A549 treated with AZD9567 at 1 μM for 4 hours (cell line): ENCODE data around the gene NTN5. TPM values are rescaled to one million over a fixed set of nuclear protein-coding genes. Genes with fewer than 3 reads are reported as not detected.

Experiments used
- total RNA-seq: library from RNA; stranded (reverse); fragments of 200-300 nt; extraction: Qiagen RNA extraction; gene quantifications from 5 replicates; pipeline ENCODE4 v1.2.3, GENCODE V29; 2022; ENCODE audit not compliant: insufficient read depth

Gene NTN5, protein sequence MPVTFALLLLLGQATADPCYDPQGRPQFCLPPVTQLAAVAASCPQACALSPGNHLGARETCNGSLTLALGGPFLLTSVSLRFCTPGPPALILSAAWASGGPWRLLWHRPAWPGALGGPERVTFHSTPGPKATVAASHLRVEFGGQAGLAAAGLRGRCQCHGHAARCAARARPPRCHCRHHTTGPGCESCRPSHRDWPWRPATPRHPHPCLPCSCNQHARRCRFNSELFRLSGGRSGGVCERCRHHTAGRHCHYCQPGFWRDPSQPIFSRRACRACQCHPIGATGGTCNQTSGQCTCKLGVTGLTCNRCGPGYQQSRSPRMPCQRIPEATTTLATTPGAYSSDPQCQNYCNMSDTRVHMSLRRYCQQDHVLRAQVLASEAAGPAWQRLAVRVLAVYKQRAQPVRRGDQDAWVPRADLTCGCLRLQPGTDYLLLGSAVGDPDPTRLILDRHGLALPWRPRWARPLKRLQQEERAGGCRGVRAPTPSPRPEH
- total RNA-seq, result 0.26 to 0.48 TPM (median 0.29 TPM) in 4 of 5 replicates, not detected in the other

GRCh38 chr19:48672994-48673393 lies at the start of gene NTN5:
Gene NTN5 (minus strand): TSS chr19:48673017. CDS start chr19:48670986, 2,031 bp downstream.

GRCh38 chr19:48719263-48720171 lies 46.7 kb upstream of the NTN5 start, which contains the start of gene MAMSTR:
Gene MAMSTR (minus strand): TSS chr19:48719725. CDS start chr19:48719031, 694 bp downstream.

DNA sequence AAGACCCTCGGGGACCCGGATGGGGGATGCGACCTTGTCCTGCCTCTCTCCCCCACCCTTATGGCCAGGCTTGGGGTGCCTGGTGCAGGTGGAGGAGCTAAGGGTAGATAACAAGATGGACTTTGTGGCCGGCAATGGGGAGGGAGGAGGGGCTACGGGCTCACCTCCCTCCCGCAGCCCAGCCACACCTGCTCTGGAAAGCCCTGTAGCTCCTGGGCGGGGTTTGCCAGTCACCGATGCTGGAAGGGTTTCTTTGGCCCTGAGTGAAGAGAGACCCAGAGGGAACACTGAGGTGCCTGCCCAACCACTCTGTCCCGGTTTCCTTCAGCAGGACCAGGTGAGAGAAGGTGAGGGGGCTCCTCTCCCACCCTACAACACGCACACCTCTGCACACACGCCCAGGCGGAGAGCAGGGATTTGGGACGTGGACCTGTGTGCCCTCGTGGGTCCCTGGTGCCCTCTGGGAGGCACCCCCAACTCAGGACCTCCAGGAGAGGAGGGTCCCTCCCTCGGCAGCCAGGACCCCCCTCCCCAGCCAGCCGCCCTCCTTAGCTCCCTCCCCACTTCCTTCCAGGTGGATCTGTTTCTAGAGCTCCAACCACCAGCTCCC lies 23.0 kb upstream of the NTN5 start, which contains the start of gene FUT2:
FUT2 (plus strand) TSS at position 229 of the 610 bp plus-strand sequence. CDS start 6,986 bp downstream, outside the sequence.

GRCh38 chr19:48646001-48646721 lies 26.7 kb downstream of the NTN5 start, which contains the start of gene CA11:
Gene CA11 (minus strand): TSS chr19:48646187. CDS start chr19:48645632, 555 bp downstream.

GRCh38 chr19:48636859-48637448 lies 35.9 kb downstream of the NTN5 start, which contains the start of gene DBP:
Gene DBP (minus strand): TSS chr19:48637379. CDS start chr19:48636994, 385 bp downstream.

DNA sequence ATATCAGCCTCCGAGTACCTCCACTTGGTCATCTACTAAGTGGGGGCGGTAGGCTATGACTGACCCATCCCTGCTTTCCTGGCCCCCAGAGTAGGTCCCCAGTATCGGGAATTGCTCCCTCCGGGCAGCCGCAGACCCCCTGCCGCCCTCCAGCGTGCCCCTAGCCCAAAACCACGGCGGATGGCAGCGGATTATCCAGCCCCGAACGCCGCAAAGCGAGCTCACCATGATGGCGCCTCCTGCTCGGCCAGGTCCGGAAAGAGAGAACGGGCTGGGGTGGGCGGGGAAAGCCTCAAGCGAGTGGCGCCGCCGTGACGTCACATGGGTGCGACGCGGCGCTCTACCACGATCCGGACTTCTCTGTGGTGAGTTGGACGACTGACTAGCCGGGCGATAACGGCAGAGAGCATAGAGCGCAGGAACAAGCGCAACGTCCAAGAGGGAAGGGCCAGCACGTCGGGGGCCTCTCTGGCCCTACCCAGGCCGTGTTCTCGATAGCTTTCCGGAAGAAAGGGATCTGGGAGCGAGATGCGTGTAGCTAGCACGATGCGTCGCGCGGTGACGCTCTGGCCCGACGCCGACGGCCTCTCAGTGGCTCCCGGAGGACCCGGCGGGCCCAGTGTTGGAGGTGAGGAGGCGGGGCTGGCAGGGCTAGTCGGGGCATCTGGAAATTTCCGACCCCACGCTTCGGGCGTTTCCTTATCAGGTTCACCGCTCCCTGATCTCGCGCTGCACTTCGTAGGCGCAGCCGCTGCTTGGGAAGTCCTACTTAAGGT lies 53.7 kb downstream of the NTN5 start, which contains the start of the genes RPL18 and SPHK2:
RPL18 (minus strand) TSS at position 263 of the 776 bp plus-strand sequence; CDS start at position 228, 35 bp downstream.
SPHK2 (plus strand) TSS at position 591 of the 776 bp plus-strand sequence. CDS start 1,009 bp downstream, outside the sequence.

DNA sequence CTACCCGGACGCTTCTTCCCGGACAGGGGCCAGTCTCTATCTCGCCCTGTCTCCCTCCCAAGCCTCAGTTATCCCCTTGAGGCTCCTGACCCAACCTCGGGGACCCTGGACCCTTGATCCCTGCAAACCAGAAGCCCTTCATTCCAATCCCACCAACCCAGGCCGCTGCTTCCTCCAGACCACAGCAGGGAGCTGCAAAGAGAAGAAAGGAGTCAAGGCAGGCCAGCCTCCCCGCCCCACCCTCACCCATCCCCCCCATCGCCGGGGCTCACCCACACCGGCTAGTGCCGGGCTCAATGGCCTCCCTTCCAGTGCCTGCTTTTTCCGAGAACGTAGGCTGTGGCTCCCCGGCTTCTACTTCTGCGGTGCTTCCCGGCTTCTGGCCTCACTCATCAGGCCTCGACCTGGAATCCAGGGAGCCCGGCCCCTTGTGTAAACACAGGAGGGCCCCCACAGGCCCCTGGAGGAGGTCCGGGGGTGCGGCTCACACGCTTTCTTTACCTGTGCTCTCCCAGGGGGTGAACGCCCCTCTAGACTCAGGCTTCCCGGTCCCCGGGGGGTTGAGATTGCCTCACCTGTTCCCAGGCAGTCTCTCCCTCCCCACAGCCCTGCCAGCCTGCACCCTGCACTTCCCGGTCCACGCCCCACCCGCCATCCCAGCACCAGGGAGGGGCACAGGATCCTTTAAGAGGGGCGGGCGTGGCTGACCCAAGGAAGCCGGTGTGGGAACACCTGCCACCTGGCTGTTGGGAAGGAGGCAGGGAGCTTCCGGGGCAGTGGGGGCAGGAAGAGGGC lies 58.2 kb downstream of the NTN5 start, which contains the start of gene FAM83E:
FAM83E (minus strand) TSS at position 641 of the 795 bp plus-strand sequence. CDS start 1,704 bp downstream, outside the sequence.

Other genes starting within 250 kb of the NTN5 start
- gene GRWD1, start 227.0 kb downstream of the NTN5 start, total RNA-seq, result 97.8 to 124 TPM (median 112 TPM) in 5 replicates
- gene KCNJ14, start 217.4 kb downstream of the NTN5 start, total RNA-seq, result 1.1 to 2.5 TPM (median 1.3 TPM) in 4 of 5 replicates, not detected in the other
- 60.6 to 75.4 TPM (median 68.5 TPM) in 5 replicates for gene CYTH2, start 203.6 kb downstream of the NTN5 start, total RNA-seq
- gene LMTK3, start 161.2 kb downstream of the NTN5 start, total RNA-seq, result 3.6 to 4.3 TPM (median 4.0 TPM) in 5 replicates
- gene SULT2B1, start 120.8 kb downstream of the NTN5 start, total RNA-seq, result 14.1 to 16.2 TPM (median 14.9 TPM) in 5 replicates
- not detected in 5 replicates for gene SPACA4, start 66.3 kb downstream of the NTN5 start, total RNA-seq
- 0.21 to 0.33 TPM (median 0.31 TPM) in 4 of 5 replicates, not detected in the other for gene FAM83E, start 57.9 kb downstream of the NTN5 start, total RNA-seq
- gene RPL18, start 53.8 kb downstream of the NTN5 start, total RNA-seq, result 3,115 to 3,428 TPM (median 3,246 TPM) in 5 replicates
- 9.2 to 14.7 TPM (median 13.2 TPM) in 5 replicates for gene SPHK2, start 53.5 kb downstream of the NTN5 start, total RNA-seq
- gene DBP, start 35.6 kb downstream of the NTN5 start, total RNA-seq, result 1.7 to 2.8 TPM (median 2.3 TPM) in 5 replicates
- 4.4 to 12.3 TPM (median 9.8 TPM) in 5 replicates for gene CA11, start 26.8 kb downstream of the NTN5 start, total RNA-seq
- not detected in 5 replicates for gene FUT2, start 23.0 kb upstream of the NTN5 start, total RNA-seq
- 0.31 to 0.46 TPM (median 0.38 TPM) in 4 of 5 replicates, not detected in the other for gene MAMSTR, start 46.7 kb upstream of the NTN5 start, total RNA-seq
- gene RASIP1, start 67.6 kb upstream of the NTN5 start, total RNA-seq, result 0.52 to 3.2 TPM (median 0.64 TPM) in 5 replicates
- 0.03 TPM in 1 of 5 replicates, not detected in the others for gene IZUMO1, start 73.9 kb upstream of the NTN5 start, total RNA-seq
- gene FUT1, start 79.6 kb upstream of the NTN5 start, total RNA-seq, result 0.06 to 0.10 TPM (median 0.08 TPM) in 4 of 5 replicates, not detected in the other
- not detected in 5 replicates for gene FGF21, start 82.5 kb upstream of the NTN5 start, total RNA-seq
- 56.8 to 66.6 TPM (median 61.9 TPM) in 5 replicates for gene BCAT2, start 138.0 kb upstream of the NTN5 start, total RNA-seq
- gene HSD17B14, start 163.5 kb upstream of the NTN5 start, total RNA-seq, result 9.3 to 17.4 TPM (median 13.4 TPM) in 5 replicates
- 1.1 to 1.7 TPM (median 1.2 TPM) in 5 replicates for gene PLEKHA4, start 195.6 kb upstream of the NTN5 start, total RNA-seq
- gene PPP1R15A, start 199.4 kb upstream of the NTN5 start, total RNA-seq, result 77.7 to 128 TPM (median 99.5 TPM) in 5 replicates
- not detected in 5 replicates for gene TULP2, start 225.7 kb upstream of the NTN5 start, total RNA-seq
- gene NUCB1, start 227.3 kb upstream of the NTN5 start, total RNA-seq, result 196 to 206 TPM (median 200 TPM) in 5 replicates